Measurements from ENCODE around the gene SKA3.
A peak's percentile ranks its signal among the peaks of the same experiment; 100 is the strongest.
"Not testable (repeated sequence)": the region's sequence is repeated elsewhere in the genome, so short reads cannot be mapped to it uniquely, and the experiment has no call there.

The SKA3 gene

GRCh38 chr13:21197606-21198225 is 21.4 kb upstream of the SKA3 start:
- not testable (repeated sequence) for H3K9me3 ChIP-seq (ENCODE audit: control insufficient read depth, insufficient read depth, low read length); H3K4me3 ChIP-seq (ENCODE audit: low read length); H3F3A ChIP-seq (ENCODE audit: control insufficient read depth, insufficient read depth); H3K4me2 ChIP-seq (ENCODE audit: low read length); H3K4me1 ChIP-seq (ENCODE audit: control insufficient read depth, low read length); H3K27me3 ChIP-seq (ENCODE audit: control insufficient read depth, low read length); H3K36me3 ChIP-seq (ENCODE audit: control insufficient read depth, low read length); H3K27ac ChIP-seq (ENCODE audit: low read depth, low read length); H3K79me2 ChIP-seq (ENCODE audit: control insufficient read depth, low read length); H3K9me2 ChIP-seq (replicated peaks; ENCODE audit: control insufficient read depth, low read length); H4K20me1 ChIP-seq (ENCODE audit: control insufficient read depth, insufficient read depth, low read depth, low read length)

GRCh38 chr13:21194756-21195155 is 18.4 kb upstream of the SKA3 start:
- not testable (repeated sequence) for H3K4me2 ChIP-seq (ENCODE audit: low read length); H3F3A ChIP-seq (ENCODE audit: control insufficient read depth, insufficient read depth); H3K79me2 ChIP-seq (ENCODE audit: control insufficient read depth, low read length); H3K4me3 ChIP-seq (ENCODE audit: low read length); H3K27ac ChIP-seq (ENCODE audit: low read depth, low read length); H4K20me1 ChIP-seq (ENCODE audit: control insufficient read depth, insufficient read depth, low read depth, low read length); H3K9me3 ChIP-seq (ENCODE audit: control insufficient read depth, insufficient read depth, low read length); H3K9me2 ChIP-seq (replicated peaks; ENCODE audit: control insufficient read depth, low read length); H3K4me1 ChIP-seq (ENCODE audit: control insufficient read depth, low read length); H3K27me3 ChIP-seq (ENCODE audit: control insufficient read depth, low read length); H3K36me3 ChIP-seq (ENCODE audit: control insufficient read depth, low read length)

- not testable (repeated sequence) for H3K9me2 ChIP-seq (replicated peaks; ENCODE audit: control insufficient read depth, low read length); H4K20me1 ChIP-seq (ENCODE audit: control insufficient read depth, insufficient read depth, low read depth, low read length); H3K79me2 ChIP-seq (ENCODE audit: control insufficient read depth, low read length); H3K4me2 ChIP-seq (ENCODE audit: low read length); H3K9me3 ChIP-seq (ENCODE audit: control insufficient read depth, insufficient read depth, low read length); H3F3A ChIP-seq (ENCODE audit: control insufficient read depth, insufficient read depth); H3K27me3 ChIP-seq (ENCODE audit: control insufficient read depth, low read length); H3K36me3 ChIP-seq (ENCODE audit: control insufficient read depth, low read length); H3K4me3 ChIP-seq (ENCODE audit: low read length); H3K27ac ChIP-seq (ENCODE audit: low read depth, low read length); H3K4me1 ChIP-seq (ENCODE audit: control insufficient read depth, low read length)
These were observed 10.1 kb upstream of the SKA3 start for GRCh38 chr13:21186410-21186809.

GRCh38 chr13:21181671-21182070 is 5.3 kb upstream of the SKA3 start:
- TF ChIP-seq EZH2phosphoT487 (IDR thresholded peaks at IDR 0.05; ENCODE audit: borderline replicate concordance, low read length), result no peak
- TF ChIP-seq CTCF (IDR thresholded peaks at IDR 0.05; ENCODE audit: low read depth, low read length, poor library complexity, severe bottlenecking), result no peak
- Histone ChIP-seq H3K4me2 (ENCODE audit: low read length) (no peak overlapping the region), H3K4me3 (ENCODE audit: low read length) (no peak overlapping the region), H3K27me3 (ENCODE audit: control insufficient read depth, low read length) (no peaks in the 10 kb centered on the region), H4K20me1 (ENCODE audit: control insufficient read depth, insufficient read depth, low read depth, low read length) (no peaks in the 10 kb centered on the region; the same call in 1 of the 2 replicates), H3K27ac (ENCODE audit: low read depth, low read length) (no peak overlapping the region), H3F3A (ENCODE audit: control insufficient read depth, insufficient read depth) (peaks cover 9% of the 10 kb centered on the region), H3K9me2 (replicated peaks; ENCODE audit: control insufficient read depth, low read length) (no peaks in the 10 kb centered on the region), H3K79me2 (ENCODE audit: control insufficient read depth, low read length) (peaks cover 21% of the 10 kb centered on the region), H3K9me3 (ENCODE audit: control insufficient read depth, insufficient read depth, low read length) (no peaks in the 10 kb centered on the region), H3K4me1 (ENCODE audit: control insufficient read depth, low read length) (peaks cover 16% of the 10 kb centered on the region), H3K36me3 (ENCODE audit: control insufficient read depth, low read length) (peaks cover 18% of the 10 kb centered on the region)

GRCh38 chr13:21176982-21177284 is 581 bp upstream of the SKA3 start:
- no peaks in the 10 kb centered on the region for H3K9me2 ChIP-seq (replicated peaks; ENCODE audit: control insufficient read depth, low read length)
- TF ChIP-seq CTCF (IDR thresholded peaks at IDR 0.05; ENCODE audit: low read depth, low read length, poor library complexity, severe bottlenecking) (no peak), EZH2phosphoT487 (IDR thresholded peaks at IDR 0.05; ENCODE audit: borderline replicate concordance, low read length) (no peak)
- H3K4me3 ChIP-seq (ENCODE audit: low read length), result peak overlapping the region; percentile 90
- peak overlapping the region; percentile 73 for H3K27ac ChIP-seq (ENCODE audit: low read depth, low read length)
- peaks cover 10% of the 10 kb centered on the region; the same call in 1 of the 2 replicates for H4K20me1 ChIP-seq (ENCODE audit: control insufficient read depth, insufficient read depth, low read depth, low read length)
- H3F3A ChIP-seq (ENCODE audit: control insufficient read depth, insufficient read depth), result peaks cover 13% of the 10 kb centered on the region
- no peaks in the 10 kb centered on the region for H3K27me3 ChIP-seq (ENCODE audit: control insufficient read depth, low read length)
- no peaks in the 10 kb centered on the region for H3K9me3 ChIP-seq (ENCODE audit: control insufficient read depth, insufficient read depth, low read length)
- peak overlapping the region; percentile 74 for H3K4me2 ChIP-seq (ENCODE audit: low read length)
- H3K4me1 ChIP-seq (ENCODE audit: control insufficient read depth, low read length), result peaks cover 31% of the 10 kb centered on the region
- peaks cover 42% of the 10 kb centered on the region for H3K36me3 ChIP-seq (ENCODE audit: control insufficient read depth, low read length)
- H3K79me2 ChIP-seq (ENCODE audit: control insufficient read depth, low read length), result peaks cover 66% of the 10 kb centered on the region

Measured in DOHH2 (cell line).